Neural cell (in vitro differentiated cells): Measurements from ENCODE around the gene HPGD.

Experiments
- EP300 ChIP-seq: fragments of 450-650 bp; conservative IDR thresholded peaks from 2 replicates; pipeline ENCODE4 v1.6.1; 2014; ENCODE audit warnings: antibody characterized with exemption, mild to moderate bottlenecking, moderate library complexity; ENCODE audit not compliant: poor library complexity, severe bottlenecking
- MXI1 ChIP-seq: fragments of 450-650 bp; conservative IDR thresholded peaks from 2 replicates; pipeline ENCODE4 v1.6.1; 2014; ENCODE audit warnings: antibody characterized with exemption, mild to moderate bottlenecking; ENCODE audit not compliant: poor library complexity, severe bottlenecking
- POLR2AphosphoS5 ChIP-seq: IDR thresholded peaks from 2 replicates; pipeline ENCODE4 v1.6.1; 2012
- RAD21 ChIP-seq: fragments of 450-650 bp; conservative IDR thresholded peaks from 2 replicates; pipeline ENCODE4 v1.6.1; 2014; ENCODE audit warnings: antibody characterized with exemption, mild to moderate bottlenecking, moderate library complexity
- REST ChIP-seq: IDR thresholded peaks from 2 replicates; pipeline ENCODE4 v1.6.1; 2012; ENCODE audit warnings: borderline replicate concordance
- TAF1 ChIP-seq: IDR thresholded peaks from 2 replicates; pipeline ENCODE4 v1.6.1; 2012; ENCODE audit warnings: low read depth
- TF ChIP-seq, protein P1 (sequence below): fragments of 450-650 bp; IDR thresholded peaks from 2 replicates; pipeline ENCODE4 v1.5.1; 2014; ENCODE audit warnings: antibody characterized with exemption, mild to moderate bottlenecking, moderate library complexity; ENCODE audit not compliant: poor library complexity, severe bottlenecking

DNA sequence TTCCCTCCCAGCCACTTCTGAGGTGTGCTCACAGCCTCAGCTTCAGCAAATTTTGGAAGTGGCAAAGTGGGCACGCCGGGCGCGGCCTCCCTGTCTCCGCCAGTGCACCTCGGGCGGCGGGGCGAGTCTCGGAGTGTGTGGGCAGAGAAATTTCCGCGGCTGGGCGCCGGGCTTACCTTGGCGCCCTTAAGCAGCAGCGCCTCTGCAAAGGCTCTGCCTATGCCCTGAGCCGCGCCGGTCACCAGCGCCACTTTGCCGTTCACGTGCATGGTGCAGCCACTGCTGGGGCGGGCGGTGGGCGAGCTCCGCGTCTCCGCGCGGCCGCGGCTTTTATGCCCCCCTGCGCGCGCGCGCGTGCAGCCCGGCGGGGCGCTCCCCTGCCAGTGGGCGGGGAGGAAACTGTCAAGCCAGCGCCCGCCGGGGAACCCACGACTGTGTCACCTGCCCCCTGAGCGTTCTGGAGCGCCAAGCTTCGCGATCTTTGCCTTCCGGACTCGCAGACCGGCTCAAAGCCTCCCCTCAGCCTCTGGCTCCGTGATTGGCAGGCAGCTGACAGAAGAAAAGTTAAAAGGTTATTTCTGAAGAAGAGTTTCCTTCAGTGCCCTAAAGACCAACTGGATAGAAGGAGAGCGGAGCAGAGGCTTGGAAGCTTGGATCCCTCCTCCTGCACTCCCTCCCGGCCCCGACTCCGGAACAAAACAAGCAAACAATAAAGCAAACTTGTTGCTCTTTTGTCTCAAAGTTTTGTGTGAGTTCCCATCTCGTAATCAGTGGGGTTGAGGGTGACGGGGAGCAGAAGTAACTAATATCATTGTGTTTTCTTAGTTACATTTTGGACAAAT is at the start of gene HPGD:
- TF ChIP-seq, protein P1, sequence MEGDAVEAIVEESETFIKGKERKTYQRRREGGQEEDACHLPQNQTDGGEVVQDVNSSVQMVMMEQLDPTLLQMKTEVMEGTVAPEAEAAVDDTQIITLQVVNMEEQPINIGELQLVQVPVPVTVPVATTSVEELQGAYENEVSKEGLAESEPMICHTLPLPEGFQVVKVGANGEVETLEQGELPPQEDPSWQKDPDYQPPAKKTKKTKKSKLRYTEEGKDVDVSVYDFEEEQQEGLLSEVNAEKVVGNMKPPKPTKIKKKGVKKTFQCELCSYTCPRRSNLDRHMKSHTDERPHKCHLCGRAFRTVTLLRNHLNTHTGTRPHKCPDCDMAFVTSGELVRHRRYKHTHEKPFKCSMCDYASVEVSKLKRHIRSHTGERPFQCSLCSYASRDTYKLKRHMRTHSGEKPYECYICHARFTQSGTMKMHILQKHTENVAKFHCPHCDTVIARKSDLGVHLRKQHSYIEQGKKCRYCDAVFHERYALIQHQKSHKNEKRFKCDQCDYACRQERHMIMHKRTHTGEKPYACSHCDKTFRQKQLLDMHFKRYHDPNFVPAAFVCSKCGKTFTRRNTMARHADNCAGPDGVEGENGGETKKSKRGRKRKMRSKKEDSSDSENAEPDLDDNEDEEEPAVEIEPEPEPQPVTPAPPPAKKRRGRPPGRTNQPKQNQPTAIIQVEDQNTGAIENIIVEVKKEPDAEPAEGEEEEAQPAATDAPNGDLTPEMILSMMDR: peak; percentile 37
- TF ChIP-seq EP300 (peak; percentile 40), POLR2AphosphoS5 (no peak), MXI1 (peak; percentile 65), RAD21 (peak; percentile 38), REST (no peak), TAF1 (no peak)
